Neural crest cell (in vitro differentiated cells): ENCODE data around the gene OR2AE1. TPM values are rescaled to one million over a fixed set of nuclear protein-coding genes. Genes with fewer than 3 reads are reported as not detected.
"Not testable (repeated sequence)": the region's sequence is repeated elsewhere in the genome, so short reads cannot be mapped to it uniquely, and the experiment has no call there.

ENCODE experiments used
- DNase-seq: peaks from one replicate; pipeline ENCODE4 v3.0.0; 2021; ENCODE audit warnings: low read depth, mixed read lengths, low spot score
- H3K27ac Mint-ChIP-seq: one replicate; pipeline ENCODE4 v1.8.0; 2021; ENCODE audit warnings: mild to moderate bottlenecking, mixed read lengths; ENCODE audit not compliant: unreplicated experiment
- H3K27me3 Mint-ChIP-seq: 2 replicates; pipeline ENCODE4 v1.8.0; 2021; ENCODE audit warnings: low read depth, mild to moderate bottlenecking, mixed read lengths
- H3K36me3 Mint-ChIP-seq: 2 replicates; pipeline ENCODE4 v1.8.0; 2021; ENCODE audit warnings: low read depth, mild to moderate bottlenecking, mixed read lengths
- H3K4me1 Mint-ChIP-seq: 2 replicates; pipeline ENCODE4 v1.8.0; 2021; ENCODE audit warnings: mixed read lengths
- H3K4me3 Mint-ChIP-seq: one replicate; pipeline ENCODE4 v1.8.0; 2021; ENCODE audit warnings: mild to moderate bottlenecking, mixed read lengths
- H3K9me3 Mint-ChIP-seq: 2 replicates; pipeline ENCODE4 v1.8.0; 2021; ENCODE audit warnings: mixed read lengths
- total RNA-seq: library from RNA; stranded (reverse); gene quantifications from 2 replicates; pipeline ENCODE4 v1.2.1, GENCODE V29; 2021
- TF ChIP-seq, protein P1 (sequence below): fragments of 200-600 bp; sonication (generic); conservative IDR thresholded peaks from 2 replicates; pipeline ENCODE4 v1.5.0; 2021; ENCODE audit warnings: antibody characterized with exemption, mild to moderate bottlenecking

Gene OR2AE1
- total RNA-seq, 1 donor from 2014 or later: not detected

DNA sequence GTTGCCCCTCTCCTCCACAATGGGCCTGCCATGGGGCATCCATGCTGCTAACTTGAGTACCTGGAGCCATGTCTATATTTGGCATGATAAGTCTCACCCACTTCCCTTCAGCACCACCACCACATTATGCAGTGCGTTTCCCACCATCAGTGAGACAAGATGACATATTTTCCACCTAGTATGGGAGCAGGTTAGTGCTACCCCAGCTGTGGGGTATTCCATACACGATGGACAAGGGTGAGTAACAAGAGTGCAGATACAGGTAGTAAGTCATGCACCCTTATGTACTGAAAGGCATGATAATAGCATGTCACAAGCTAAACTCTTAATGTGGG, 21.2 kb upstream of the OR2AE1 start:
- Mint-ChIP-seq H3K27me3 (peaks cover 20% of the 10 kb centered on the region), H3K4me1 (no peaks in the 10 kb centered on the region), H3K27ac (no peak overlapping the region), H3K9me3 (no peaks in the 10 kb centered on the region), H3K36me3 (peaks cover 18% of the 10 kb centered on the region), H3K4me3 (no peak overlapping the region)
- TF ChIP-seq, protein P1, sequence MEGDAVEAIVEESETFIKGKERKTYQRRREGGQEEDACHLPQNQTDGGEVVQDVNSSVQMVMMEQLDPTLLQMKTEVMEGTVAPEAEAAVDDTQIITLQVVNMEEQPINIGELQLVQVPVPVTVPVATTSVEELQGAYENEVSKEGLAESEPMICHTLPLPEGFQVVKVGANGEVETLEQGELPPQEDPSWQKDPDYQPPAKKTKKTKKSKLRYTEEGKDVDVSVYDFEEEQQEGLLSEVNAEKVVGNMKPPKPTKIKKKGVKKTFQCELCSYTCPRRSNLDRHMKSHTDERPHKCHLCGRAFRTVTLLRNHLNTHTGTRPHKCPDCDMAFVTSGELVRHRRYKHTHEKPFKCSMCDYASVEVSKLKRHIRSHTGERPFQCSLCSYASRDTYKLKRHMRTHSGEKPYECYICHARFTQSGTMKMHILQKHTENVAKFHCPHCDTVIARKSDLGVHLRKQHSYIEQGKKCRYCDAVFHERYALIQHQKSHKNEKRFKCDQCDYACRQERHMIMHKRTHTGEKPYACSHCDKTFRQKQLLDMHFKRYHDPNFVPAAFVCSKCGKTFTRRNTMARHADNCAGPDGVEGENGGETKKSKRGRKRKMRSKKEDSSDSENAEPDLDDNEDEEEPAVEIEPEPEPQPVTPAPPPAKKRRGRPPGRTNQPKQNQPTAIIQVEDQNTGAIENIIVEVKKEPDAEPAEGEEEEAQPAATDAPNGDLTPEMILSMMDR: no peak
- no peak for DNase-seq

DNA sequence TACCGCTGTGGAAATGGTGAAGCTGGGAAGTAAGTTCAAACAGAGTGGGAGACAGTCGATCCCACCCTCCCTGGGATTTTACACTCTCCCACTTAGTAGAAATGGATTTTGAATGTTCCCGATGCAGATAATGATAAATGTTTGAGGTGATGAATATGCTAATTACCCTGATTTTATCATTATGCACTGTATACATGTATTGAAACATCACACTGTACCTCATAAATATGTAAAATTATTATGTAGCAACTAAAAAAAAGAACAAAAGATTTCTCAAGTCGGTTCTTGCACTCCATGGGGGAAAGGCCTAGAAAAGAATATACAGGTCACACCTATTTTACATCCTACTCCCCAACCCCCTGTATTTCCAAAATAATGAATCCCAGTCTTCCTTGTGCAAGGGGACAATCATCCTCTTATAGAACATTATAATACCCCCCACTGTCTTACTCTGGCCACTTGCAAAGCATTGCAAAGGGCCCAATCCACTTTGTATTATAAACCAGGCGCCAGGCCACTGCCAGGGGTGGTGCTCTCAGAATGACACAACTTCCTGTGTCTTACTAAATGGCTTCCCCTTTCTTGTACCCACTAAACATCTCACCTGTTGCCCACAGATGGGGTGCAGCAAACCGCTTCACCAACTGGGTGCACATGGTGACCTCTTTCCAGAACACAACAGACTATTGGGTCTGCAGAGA, 20.6 kb upstream of the OR2AE1 start:
- Mint-ChIP-seq H3K27me3 (peaks cover 15% of the 10 kb centered on the region), H3K4me1 (no peaks in the 10 kb centered on the region), H3K36me3 (peaks cover 18% of the 10 kb centered on the region), H3K4me3 (no peak overlapping the region), H3K9me3 (no peaks in the 10 kb centered on the region), H3K27ac (no peak overlapping the region)
- no peak for DNase-seq
- TF ChIP-seq, protein P1: no peak

DNA sequence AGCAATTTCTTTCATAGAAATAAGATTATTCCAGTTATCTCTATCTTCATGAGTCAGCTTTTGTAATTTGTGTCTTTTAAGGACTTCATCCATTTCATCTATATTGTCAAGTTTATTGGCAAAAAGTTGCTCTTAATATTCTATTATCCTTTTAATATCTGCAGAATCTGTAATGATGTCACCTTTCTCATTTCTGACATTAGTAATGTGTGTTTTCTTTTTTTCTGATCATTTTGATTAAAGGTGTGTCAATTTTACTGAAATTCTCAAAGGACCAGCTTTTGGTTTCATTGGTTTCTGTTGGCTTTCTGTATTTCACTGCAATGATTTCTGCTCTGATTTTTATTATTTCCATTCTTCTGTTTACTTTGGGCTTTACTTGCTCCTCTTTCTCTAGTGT, 17.9 kb upstream of the OR2AE1 start:
- H3K27me3 Mint-ChIP-seq: peaks cover 23% of the 10 kb centered on the region
- no peak for DNase-seq
- TF ChIP-seq, protein P1: no peak

DNA sequence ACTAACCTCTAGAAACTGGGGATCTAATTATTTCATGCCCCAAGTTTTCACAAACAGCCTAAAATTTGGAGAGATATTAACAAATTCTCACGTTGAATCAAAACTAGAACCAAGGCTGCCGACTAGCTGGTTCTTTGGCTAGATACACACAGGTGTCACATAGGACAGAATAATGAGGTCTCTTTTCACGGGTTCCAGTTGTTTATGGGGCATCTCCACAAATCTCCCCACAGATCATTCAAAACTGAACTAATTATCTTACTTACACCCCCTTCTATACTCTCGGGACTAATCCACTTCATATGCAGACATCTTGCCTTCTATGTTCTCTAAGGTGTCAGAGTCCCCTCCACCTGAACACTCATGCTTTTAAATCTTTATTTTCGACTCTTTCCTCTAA, 16.4 kb upstream of the OR2AE1 start:
- Mint-ChIP-seq H3K27me3 (peaks cover 23% of the 10 kb centered on the region), H3K4me1 (no peaks in the 10 kb centered on the region)
- DNase-seq: no peak

More for the DNA sequence above, 17.9 kb upstream of the OR2AE1 start:
- no peak overlapping the region for H3K4me3 Mint-ChIP-seq
- H3K36me3 Mint-ChIP-seq: peaks cover 20% of the 10 kb centered on the region
- H3K9me3 Mint-ChIP-seq: peaks cover 7% of the 10 kb centered on the region
- H3K27ac Mint-ChIP-seq: no peak overlapping the region
- no peaks in the 10 kb centered on the region for H3K4me1 Mint-ChIP-seq

DNA sequence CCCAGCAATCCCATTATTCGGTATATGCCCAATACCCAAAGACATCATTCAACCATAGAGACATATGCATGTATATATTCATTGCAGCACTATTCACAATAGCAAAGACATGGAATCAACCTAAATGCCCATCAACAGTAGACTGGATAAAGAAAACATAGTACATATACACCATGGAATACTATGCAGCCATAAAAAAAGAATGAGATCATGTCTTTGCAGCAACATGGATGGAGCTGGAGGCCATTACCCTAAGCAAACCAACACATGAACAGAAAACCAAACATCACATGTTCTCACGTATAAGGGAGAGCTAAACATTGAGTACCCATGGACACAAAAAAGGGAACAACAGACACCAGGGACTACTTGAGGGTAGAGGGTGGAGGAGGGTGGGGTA, 13.5 kb upstream of the OR2AE1 start:
- not testable (repeated sequence) for H3K4me3 Mint-ChIP-seq, H3K4me1 Mint-ChIP-seq, DNase-seq, H3K27ac Mint-ChIP-seq
- Mint-ChIP-seq H3K9me3 (peaks cover 11% of the 10 kb centered on the region), H3K36me3 (peaks cover 33% of the 10 kb centered on the region), H3K27me3 (peaks cover 23% of the 10 kb centered on the region)

More for the DNA sequence above, 16.4 kb upstream of the OR2AE1 start:
- TF ChIP-seq, protein P1: no peak
- Mint-ChIP-seq H3K27ac (no peak overlapping the region), H3K9me3 (peaks cover 11% of the 10 kb centered on the region), H3K36me3 (peaks cover 21% of the 10 kb centered on the region), H3K4me3 (no peak overlapping the region)

DNA sequence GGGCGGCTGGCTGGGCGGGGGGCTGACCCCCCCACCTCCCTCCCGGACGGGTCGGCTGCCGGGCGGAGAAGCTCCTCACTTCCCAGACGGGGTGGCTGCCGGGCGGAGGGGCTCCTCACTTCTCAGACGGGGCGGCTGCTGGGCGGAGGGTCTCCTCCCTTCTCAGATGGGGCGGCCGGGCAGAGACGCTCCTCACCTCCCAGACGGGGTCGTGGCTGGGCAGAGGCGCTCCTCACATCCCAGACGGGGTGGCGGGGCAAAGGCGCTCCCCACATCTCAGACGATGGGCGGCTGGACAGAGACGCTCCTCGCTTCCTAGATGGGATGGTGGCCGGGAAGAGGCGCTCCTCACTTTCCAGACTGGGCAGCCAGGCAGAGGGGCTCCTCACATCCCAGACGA, 11.5 kb upstream of the OR2AE1 start:
- Mint-ChIP-seq H3K27me3 (peaks cover 21% of the 10 kb centered on the region), H3K36me3 (peaks cover 32% of the 10 kb centered on the region), H3K9me3 (peaks cover 11% of the 10 kb centered on the region)
- DNase-seq, H3K4me3 Mint-ChIP-seq, H3K27ac Mint-ChIP-seq, H3K4me1 Mint-ChIP-seq: not testable (repeated sequence)
